Mucosa of rectum (tissue), 2 donors: Measurements from ENCODE around the gene ERMP1.
A peak's percentile ranks its signal among the peaks of the same experiment; 100 is the strongest.
"Not testable (repeated sequence)": the region's sequence is repeated elsewhere in the genome, so short reads cannot be mapped to it uniquely, and the experiment has no call there.

ENCODE experiments used
- H3K27ac ChIP-seq, 2 donors: one replicate each; pipeline ENCODE4 v1.7.0; 2013; ENCODE audit warnings: inconsistent platforms in 2 of 2, low read depth in 2 of 2, low read length in 2 of 2
- H3K27me3 ChIP-seq, 2 donors: one replicate each; pipeline ENCODE4 v1.7.0; 2013; ENCODE audit warnings: low read length in 2 of 2; ENCODE audit not compliant: control insufficient read depth in 2 of 2, insufficient read depth in 2 of 2
- H3K36me3 ChIP-seq, 2 donors: one replicate each; pipeline ENCODE4 v1.7.0; 2013; ENCODE audit warnings: low read length in 2 of 2; ENCODE audit not compliant: control insufficient read depth in 2 of 2, insufficient read depth in 2 of 2
- H3K4me1 ChIP-seq, 2 donors: one replicate each; pipeline ENCODE4 v1.7.0; 2013; ENCODE audit warnings: low read length in 2 of 2, mild to moderate bottlenecking in 1 of 2; ENCODE audit not compliant: control insufficient read depth in 2 of 2, insufficient read depth in 2 of 2
- H3K4me3 ChIP-seq, 2 donors: one replicate each; pipeline ENCODE4 v1.7.0; 2013; ENCODE audit warnings: low read length in 2 of 2
- H3K9ac ChIP-seq, 2 donors: one replicate each; pipeline ENCODE4 v1.7.0; 2013; ENCODE audit warnings: low read length in 2 of 2, low read depth in 1 of 2, mild to moderate bottlenecking in 1 of 2
- H3K9me3 ChIP-seq, 2 donors: one replicate each; pipeline ENCODE4 v1.7.0; 2013; ENCODE audit warnings: low read length in 2 of 2; ENCODE audit not compliant: control insufficient read depth in 2 of 2
- donor health status: healthy.
- donor health status: Normal muscosa, but diverticular disease.

Gene ERMP1, protein sequence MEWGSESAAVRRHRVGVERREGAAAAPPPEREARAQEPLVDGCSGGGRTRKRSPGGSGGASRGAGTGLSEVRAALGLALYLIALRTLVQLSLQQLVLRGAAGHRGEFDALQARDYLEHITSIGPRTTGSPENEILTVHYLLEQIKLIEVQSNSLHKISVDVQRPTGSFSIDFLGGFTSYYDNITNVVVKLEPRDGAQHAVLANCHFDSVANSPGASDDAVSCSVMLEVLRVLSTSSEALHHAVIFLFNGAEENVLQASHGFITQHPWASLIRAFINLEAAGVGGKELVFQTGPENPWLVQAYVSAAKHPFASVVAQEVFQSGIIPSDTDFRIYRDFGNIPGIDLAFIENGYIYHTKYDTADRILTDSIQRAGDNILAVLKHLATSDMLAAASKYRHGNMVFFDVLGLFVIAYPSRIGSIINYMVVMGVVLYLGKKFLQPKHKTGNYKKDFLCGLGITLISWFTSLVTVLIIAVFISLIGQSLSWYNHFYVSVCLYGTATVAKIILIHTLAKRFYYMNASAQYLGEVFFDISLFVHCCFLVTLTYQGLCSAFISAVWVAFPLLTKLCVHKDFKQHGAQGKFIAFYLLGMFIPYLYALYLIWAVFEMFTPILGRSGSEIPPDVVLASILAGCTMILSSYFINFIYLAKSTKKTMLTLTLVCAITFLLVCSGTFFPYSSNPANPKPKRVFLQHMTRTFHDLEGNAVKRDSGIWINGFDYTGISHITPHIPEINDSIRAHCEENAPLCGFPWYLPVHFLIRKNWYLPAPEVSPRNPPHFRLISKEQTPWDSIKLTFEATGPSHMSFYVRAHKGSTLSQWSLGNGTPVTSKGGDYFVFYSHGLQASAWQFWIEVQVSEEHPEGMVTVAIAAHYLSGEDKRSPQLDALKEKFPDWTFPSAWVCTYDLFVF

DNA sequence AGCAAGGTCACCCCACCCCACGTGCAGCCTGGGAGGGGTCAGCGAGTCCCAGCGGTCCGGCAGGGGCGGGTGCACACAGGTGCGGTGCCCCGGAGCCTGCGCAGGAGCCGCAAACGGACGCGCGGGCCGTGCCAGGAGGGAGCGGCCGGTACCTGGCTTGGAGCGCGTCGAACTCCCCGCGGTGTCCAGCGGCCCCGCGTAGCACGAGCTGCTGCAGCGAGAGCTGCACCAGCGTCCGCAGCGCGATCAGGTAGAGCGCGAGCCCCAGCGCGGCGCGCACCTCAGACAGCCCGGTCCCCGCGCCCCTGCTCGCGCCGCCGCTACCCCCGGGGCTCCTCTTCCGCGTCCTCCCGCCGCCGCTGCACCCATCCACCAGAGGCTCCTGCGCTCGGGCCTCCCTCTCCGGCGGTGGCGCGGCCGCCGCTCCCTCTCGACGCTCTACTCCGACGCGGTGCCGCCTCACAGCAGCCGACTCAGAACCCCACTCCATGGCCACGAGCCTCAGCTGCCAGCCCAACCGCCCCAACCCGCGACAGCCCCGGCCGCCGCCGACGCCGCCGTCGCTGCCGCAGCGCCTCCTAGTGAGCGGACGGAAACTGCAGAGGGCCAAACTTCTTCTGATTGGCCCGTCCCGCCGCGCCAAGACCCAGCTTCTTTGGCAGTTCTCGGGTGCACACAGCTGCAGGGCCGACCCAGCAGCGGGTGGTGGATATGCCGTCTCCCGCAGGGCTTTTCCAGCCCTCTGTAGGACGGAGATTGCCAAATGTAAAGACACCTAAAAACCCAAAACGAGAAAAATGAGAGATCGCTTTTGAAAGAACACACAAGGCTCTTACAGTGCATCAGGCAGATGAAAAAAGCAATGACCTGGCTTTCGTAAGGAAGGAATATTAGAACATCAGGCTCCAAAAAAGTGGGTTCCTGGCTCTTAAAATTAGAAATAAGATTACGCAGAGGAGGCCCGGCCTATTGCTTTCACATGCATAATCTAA is at the start of gene ERMP1:
Gene ERMP1 (minus strand): TSS at position 580 of the 992 bp plus-strand sequence. CDS start 90 bp downstream, at position 490.
- Histone ChIP-seq H3K27me3 (no peaks in the 10 kb centered on the region), H3K27ac (peak within 1 kb of the TSS; percentile 85 to 86), H3K9ac (peak within 1 kb of the TSS; percentile 81 to 91), H3K36me3 (no peaks in the 10 kb centered on the region), H3K9me3 (no peaks in the 10 kb centered on the region), H3K4me3 (peak within 1 kb of the TSS; percentile 96), H3K4me1 (peaks cover 8 to 31% of the 10 kb centered on the region in 2 donors)

DNA sequence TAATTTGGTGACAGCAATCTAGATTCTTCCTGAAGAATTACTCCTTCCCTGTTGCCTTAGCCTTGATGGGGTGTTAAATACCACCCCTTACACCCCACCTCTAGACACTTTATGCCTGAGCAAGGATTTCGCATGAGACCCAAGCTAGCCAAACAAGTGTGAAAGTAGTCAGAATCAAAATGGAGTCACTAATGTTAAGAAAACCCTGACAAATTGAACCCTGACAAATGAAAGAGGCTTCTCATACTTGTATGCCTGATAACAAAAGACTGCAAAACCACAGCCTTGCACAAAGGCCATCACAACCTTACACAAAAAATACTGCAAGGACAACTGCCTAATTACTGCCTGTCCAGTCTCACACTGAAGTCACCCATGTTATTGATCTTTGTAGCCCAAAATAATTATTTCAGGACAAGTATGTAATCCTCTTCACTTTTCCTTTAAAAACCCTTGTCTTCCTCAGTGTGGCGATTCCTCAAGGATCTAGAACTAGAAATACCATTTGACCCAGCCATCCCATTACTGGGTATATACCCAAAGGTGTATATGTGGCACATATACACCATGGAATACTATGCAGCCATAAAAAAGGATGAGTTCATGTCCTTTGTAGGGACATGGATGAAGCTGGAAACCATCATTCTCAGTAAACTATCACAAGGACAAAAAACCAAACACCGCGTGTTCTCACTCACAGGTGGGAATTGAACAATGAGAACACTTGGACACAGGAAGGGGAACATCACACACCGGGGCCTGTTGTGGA is 49.5 kb upstream of the ERMP1 start:
- H3K4me3 ChIP-seq, H3K9me3 ChIP-seq, H3K9ac ChIP-seq, H3K27me3 ChIP-seq, H3K4me1 ChIP-seq, H3K27ac ChIP-seq, H3K36me3 ChIP-seq: not testable (repeated sequence)

DNA sequence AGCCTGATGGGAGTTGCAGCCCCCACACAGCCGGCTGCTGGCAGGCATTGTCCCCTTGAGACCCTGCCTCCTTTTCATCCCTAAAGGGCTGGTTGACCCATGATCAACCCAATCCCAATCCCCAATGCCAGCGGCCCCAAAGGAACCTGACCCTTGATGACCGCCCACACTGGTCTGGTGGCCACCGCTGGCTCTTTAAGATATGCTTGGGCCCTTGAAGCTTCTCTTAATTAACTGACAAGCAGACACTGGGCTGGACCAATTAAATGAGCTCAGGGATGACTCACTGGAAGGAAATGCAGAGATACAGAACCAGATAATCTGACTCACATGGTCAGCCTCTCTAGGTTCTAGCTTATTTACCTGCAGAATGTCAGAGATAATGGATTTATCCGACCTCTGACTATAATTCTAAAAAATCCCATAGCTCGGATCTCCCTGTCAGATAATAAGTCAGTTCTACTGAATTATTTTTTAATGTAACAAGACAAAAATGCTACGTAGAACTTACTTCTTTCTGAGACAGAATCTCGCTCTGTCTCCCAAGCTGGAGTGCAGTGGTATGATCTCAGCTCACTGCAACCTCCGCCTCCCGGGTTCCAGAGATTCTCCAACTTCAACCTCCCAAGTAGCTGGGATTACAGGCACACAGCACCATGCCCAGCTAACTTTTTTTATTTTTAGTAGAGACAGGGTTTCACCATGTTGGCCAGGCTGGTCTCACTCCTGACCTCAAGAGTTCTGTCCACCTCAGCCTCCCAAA is 46.7 kb upstream of the ERMP1 start:
- H3K9ac ChIP-seq, result no peak overlapping the region
- H3K4me3 ChIP-seq, result no peak overlapping the region
- H3K9me3 ChIP-seq, result no peaks in the 10 kb centered on the region
- H3K36me3 ChIP-seq, result no peaks in the 10 kb centered on the region
- no peak overlapping the region for H3K27ac ChIP-seq
- no peaks in the 10 kb centered on the region for H3K27me3 ChIP-seq
- H3K4me1 ChIP-seq, result no peaks in the 10 kb centered on the region

DNA sequence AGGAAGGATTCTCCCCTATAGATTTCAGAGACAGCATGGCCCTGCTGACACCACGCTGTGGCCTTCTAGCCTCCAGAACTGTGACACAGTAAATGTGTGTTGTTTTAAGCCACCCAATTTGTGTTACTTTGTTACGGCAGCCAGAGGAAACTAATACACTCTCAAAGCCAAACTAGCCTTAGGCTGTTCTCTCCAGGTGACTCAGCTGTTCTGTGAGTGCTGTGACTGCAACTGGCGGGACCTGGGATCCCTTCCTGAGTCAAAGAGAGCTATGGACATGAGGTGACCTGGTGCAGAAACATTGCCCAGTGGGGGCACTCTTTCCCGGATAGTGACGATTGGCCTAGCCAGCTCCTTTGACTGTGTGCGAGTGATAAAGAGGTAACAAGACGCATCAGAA is 43.8 kb upstream of the ERMP1 start:
- H3K27ac ChIP-seq, result no peak overlapping the region

DNA sequence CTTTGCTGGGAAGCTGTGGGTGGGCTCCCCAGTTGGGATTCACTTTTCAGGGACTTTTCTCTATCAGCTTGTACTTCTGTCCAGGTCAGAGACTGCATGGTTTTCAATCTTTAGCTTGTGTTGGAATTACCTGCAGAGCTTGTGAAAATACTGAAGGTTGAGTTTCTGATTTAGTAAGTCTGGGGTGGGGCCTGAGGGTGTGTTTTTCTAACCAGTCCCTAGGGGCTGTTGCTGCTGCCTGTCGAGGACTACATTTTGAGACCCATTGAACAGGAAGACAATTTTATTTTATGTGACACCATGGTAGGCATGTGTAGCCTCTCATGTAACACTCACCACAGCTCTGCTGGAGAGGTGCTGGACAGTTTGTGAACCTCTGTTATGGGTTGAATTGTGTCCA is 43.1 kb upstream of the ERMP1 start:
- no peaks in the 10 kb centered on the region for H3K9me3 ChIP-seq
- no peaks in the 10 kb centered on the region for H3K4me1 ChIP-seq
- H3K27me3 ChIP-seq, result no peaks in the 10 kb centered on the region
- H3K4me3 ChIP-seq, result no peak overlapping the region
- H3K9ac ChIP-seq, result no peak overlapping the region
- H3K27ac ChIP-seq, result no peak overlapping the region
- H3K36me3 ChIP-seq, result no peaks in the 10 kb centered on the region

More for the DNA sequence above, 43.8 kb upstream of the ERMP1 start:
- Histone ChIP-seq H3K4me1 (no peaks in the 10 kb centered on the region), H3K9me3 (no peaks in the 10 kb centered on the region), H3K36me3 (no peaks in the 10 kb centered on the region), H3K9ac (no peak overlapping the region), H3K27me3 (no peaks in the 10 kb centered on the region), H3K4me3 (no peak overlapping the region)

DNA sequence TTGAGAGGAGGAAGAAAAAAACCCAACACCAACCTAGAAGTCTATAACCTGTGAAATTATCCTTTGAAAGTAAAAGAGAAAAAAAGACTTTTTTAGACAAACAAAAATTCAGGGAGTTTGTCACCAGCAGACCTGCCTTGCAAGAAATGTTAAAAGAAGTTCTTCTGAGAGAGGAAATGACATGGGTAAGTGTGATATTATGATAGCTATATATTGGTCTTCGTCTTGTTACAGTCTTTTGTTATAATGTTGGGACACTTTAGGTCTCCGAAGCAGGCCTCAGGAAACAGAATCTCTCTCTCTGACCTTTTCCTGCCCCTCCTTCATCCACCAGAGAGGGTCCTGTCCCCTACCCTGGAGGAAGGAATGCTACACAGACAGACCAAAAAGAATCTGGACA is 41.1 kb upstream of the ERMP1 start:
- Histone ChIP-seq H3K27me3 (no peaks in the 10 kb centered on the region), H3K27ac (no peak overlapping the region), H3K4me3 (no peak overlapping the region), H3K9me3 (no peaks in the 10 kb centered on the region), H3K4me1 (no peaks in the 10 kb centered on the region), H3K36me3 (no peaks in the 10 kb centered on the region), H3K9ac (no peak overlapping the region)

DNA sequence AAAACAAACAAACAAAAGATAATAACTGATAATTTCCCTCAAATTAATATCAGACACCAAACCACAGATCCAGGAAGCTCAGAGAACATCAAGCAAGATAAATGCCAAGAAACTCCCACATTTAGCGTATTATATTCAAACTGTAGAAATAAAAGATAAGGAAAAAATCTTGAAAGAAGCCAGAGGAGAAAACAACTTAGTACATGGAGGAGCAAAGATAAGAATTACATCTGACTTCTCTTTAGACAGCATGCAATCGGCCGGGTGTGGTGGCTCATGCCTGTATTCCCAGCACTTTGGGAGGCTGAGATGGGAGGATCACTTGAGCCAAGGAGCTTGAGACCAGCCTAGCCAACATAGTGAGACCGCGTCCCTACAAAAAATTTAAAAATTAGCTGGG is 40.5 kb upstream of the ERMP1 start:
- no peak overlapping the region for H3K27ac ChIP-seq
- H3K4me1 ChIP-seq, result no peaks in the 10 kb centered on the region
- no peak overlapping the region for H3K4me3 ChIP-seq
- H3K9me3 ChIP-seq, result no peaks in the 10 kb centered on the region
- no peaks in the 10 kb centered on the region for H3K36me3 ChIP-seq
- H3K27me3 ChIP-seq, result no peaks in the 10 kb centered on the region
- H3K9ac ChIP-seq, result no peak overlapping the region

DNA sequence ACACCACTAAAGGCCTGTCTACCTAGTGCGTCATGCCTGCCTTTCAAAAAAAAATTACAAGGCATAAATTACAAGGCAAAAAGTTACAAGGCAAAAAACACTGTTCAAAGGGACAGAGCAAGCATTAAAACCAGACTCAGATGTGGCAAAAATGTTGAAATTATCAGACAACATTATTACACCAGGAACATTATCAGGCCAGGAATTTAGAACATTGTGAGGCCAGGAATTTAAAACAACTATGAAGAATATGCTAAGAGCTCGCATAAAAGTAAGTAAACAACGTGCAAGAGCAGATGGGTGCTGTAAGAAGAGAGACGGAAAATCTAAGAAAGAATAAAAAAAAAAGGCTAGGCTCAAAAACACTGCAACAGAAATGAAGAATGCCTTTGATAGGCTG is 39.6 kb upstream of the ERMP1 start:
- Histone ChIP-seq H3K36me3 (no peaks in the 10 kb centered on the region), H3K27me3 (no peaks in the 10 kb centered on the region), H3K4me3 (no peak overlapping the region), H3K4me1 (no peaks in the 10 kb centered on the region), H3K9me3 (no peaks in the 10 kb centered on the region), H3K9ac (no peak overlapping the region), H3K27ac (no peak overlapping the region)

DNA sequence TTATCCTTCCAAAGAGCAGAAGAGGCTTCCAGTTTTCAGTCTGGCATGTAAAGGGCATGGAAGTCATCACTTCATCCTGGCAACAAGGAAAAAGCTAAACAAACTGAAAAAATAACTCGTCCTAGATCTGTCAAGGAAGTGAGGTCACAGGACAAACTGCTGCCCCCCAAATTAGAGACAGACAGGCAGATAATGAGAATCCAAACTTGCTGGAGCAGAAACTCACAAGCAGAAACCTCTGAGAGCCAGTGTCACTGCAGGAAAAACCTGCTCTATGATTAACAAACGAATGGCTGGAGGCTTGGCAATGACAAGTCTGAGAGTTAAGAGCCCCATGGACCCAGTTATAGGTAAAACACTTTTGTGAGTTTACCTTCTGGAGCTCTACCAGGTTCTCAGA is 38.9 kb upstream of the ERMP1 start:
- Histone ChIP-seq H3K27ac (no peak overlapping the region), H3K4me3 (no peak overlapping the region), H3K9me3 (no peaks in the 10 kb centered on the region), H3K4me1 (no peaks in the 10 kb centered on the region), H3K27me3 (no peaks in the 10 kb centered on the region), H3K9ac (no peak overlapping the region), H3K36me3 (no peaks in the 10 kb centered on the region)
